Hindlimb muscle (tissue), 1 donor: Measurements from ENCODE around the gene LGI2. TPM values are rescaled to one million over a fixed set of nuclear protein-coding genes. Genes with fewer than 3 reads are reported as not detected.

Experiments used
- DNase-seq: peaks from one replicate; pipeline ENCODE4 v3.0.0-alpha.2; 2013
- polyA plus RNA-seq: library from polyadenylated mRNA; unstranded; fragments of 120-200 nt; gene quantifications from one replicate; pipeline ENCODE4 v1.2.1, GENCODE V29; 2013; ENCODE audit not compliant: insufficient read length

LGI2 gene
- polyA plus RNA-seq, 1 donor: 3.4 TPM

- no peak for DNase-seq
Observed at GRCh38 chr4:24992968-24993367, 37.8 kb downstream of the LGI2 start.

GRCh38 chr4:24991015-24991414 is 39.7 kb downstream of the LGI2 start:
- no peak for DNase-seq

- no peak for DNase-seq
Observed at GRCh38 chr4:24989327-24989726, 41.4 kb downstream of the LGI2 start.

- no peak for DNase-seq
Observed at GRCh38 chr4:24988776-24989175, 42.0 kb downstream of the LGI2 start.

- DNase-seq: no peak
Observed at GRCh38 chr4:24984602-24985532, 45.9 kb downstream of the LGI2 start.

GRCh38 chr4:24980740-24981139 is 50.0 kb downstream of the LGI2 start:
- DNase-seq: no peak

- peak; percentile 85 for DNase-seq
Observed at GRCh38 chr4:24980064-24980690, 50.6 kb downstream of the LGI2 start.

GRCh38 chr4:24979554-24979953 is 51.2 kb downstream of the LGI2 start:
- DNase-seq: peak; percentile 76

- no peak for DNase-seq
Observed at GRCh38 chr4:24978291-24979075, 52.3 kb downstream of the LGI2 start.

GRCh38 chr4:24975510-24975909 is 55.2 kb downstream of the LGI2 start:
- no peak for DNase-seq

- DNase-seq: no peak
Observed at GRCh38 chr4:24973747-24974601, 56.8 kb downstream of the LGI2 start.

- no peak for DNase-seq
Observed at GRCh38 chr4:24973404-24973746, 57.4 kb downstream of the LGI2 start.

- no peak for DNase-seq
Observed at GRCh38 chr4:24971192-24971591, 59.6 kb downstream of the LGI2 start.

GRCh38 chr4:24970635-24971034 is 60.1 kb downstream of the LGI2 start:
- DNase-seq: no peak

GRCh38 chr4:24970191-24970590 is 60.6 kb downstream of the LGI2 start:
- no peak for DNase-seq

GRCh38 chr4:24969486-24969885 is 61.3 kb downstream of the LGI2 start:
- DNase-seq: no peak

GRCh38 chr4:24968992-24969391 is 61.8 kb downstream of the LGI2 start:
- DNase-seq: no peak

GRCh38 chr4:24968278-24968677 is 62.5 kb downstream of the LGI2 start:
- no peak for DNase-seq

- no peak for DNase-seq
Observed at GRCh38 chr4:24967346-24967745, 63.4 kb downstream of the LGI2 start.

- no peak for DNase-seq
Observed at GRCh38 chr4:24966076-24966475, 64.7 kb downstream of the LGI2 start.

GRCh38 chr4:24965627-24966026 is 65.1 kb downstream of the LGI2 start:
- DNase-seq: no peak

GRCh38 chr4:24963277-24963676 is 67.5 kb downstream of the LGI2 start:
- DNase-seq: no peak
